Ascending aorta (tissue), 2 donors: ENCODE results near the gene FAAP100. TPM values are rescaled to one million over a fixed set of nuclear protein-coding genes. Genes with fewer than 3 reads are reported as not detected.
"Not testable (repeated sequence)": the region's sequence is repeated elsewhere in the genome, so short reads cannot be mapped to it uniquely, and the experiment has no call there.

ENCODE experiments used
- DNase-seq, 2 donors: peaks; one replicate each; pipeline ENCODE4 v3.0.0-alpha.2; 2019; ENCODE audit warnings: low spot score in 2 of 2
- H3K27ac ChIP-seq, 2 donors: fragments of 200-600 bp; sonication (generic); one replicate each; pipeline ENCODE4 v1.5.1; 2016 to 2017; ENCODE audit warnings: mild to moderate bottlenecking in 1 of 2
- H3K27me3 ChIP-seq: fragments of 200-600 bp; sonication (generic); one replicate; pipeline ENCODE4 v1.5.1; 2017
- H3K36me3 ChIP-seq, 2 donors: fragments of 200-600 bp; sonication (generic); one replicate each; pipeline ENCODE4 v1.5.1; 2016
- H3K4me1 ChIP-seq, 2 donors: fragments of 200-600 bp; sonication (generic); one replicate each; pipeline ENCODE4 v1.5.1; 2016 to 2017; ENCODE audit warnings: mild to moderate bottlenecking in 1 of 2
- H3K4me3 ChIP-seq, 2 donors: fragments of 200-600 bp; sonication (generic); one replicate each; pipeline ENCODE4 v1.5.1; 2016 to 2017; ENCODE audit warnings: mild to moderate bottlenecking in 1 of 2
- H3K9me3 ChIP-seq, 2 donors: fragments of 200-600 bp; sonication (generic); one replicate each; pipeline ENCODE4 v1.5.1; 2016
- CTCF ChIP-seq, 3 experiments: fragments of 200-600 bp in 2 of 3; fragments of 450-650 bp in 1 of 3; sonication (generic) in 2 of 3; IDR thresholded peaks; one replicate each; pipeline ENCODE4 v1.5.1; 2016 to 2019; ENCODE audit warnings: antibody characterized with exemption in 3 of 3, mild to moderate bottlenecking in 1 of 3, moderate library complexity in 1 of 3
- intact Hi-C: fragments of 100-400 bp; cut with DNase I; formaldehyde crosslinking; loops from one replicate; pipeline ENCODE4 v1.15.1; 2023
- total RNA-seq: library from RNA; depleted of rRNA; stranded (reverse); fragments of >200 nt; gene quantifications from one replicate; pipeline ENCODE4 v1.1.0, GENCODE V29; 2016

FAAP100 gene
- total RNA-seq, 1 donor from 2014 or later, result 75.6 TPM

- Histone ChIP-seq H3K27me3 (no peaks in the 10 kb centered on the region), H3K36me3 (peaks cover 2 to 28% of the 10 kb centered on the region in 2 donors), H3K9me3 (no peaks in the 10 kb centered on the region), H3K4me3 (no peak overlapping the region), H3K4me1 (no peaks in the 10 kb centered on the region), H3K27ac (no peak overlapping the region)
- no peak for DNase-seq
- no peak for TF ChIP-seq CTCF (IDR thresholded peaks at IDR 0.05)
- intact Hi-C loops, result no loop called here
Measured at GRCh38 chr17:81535480-81536298, 16.5 kb downstream of the FAAP100 start.

DNA sequence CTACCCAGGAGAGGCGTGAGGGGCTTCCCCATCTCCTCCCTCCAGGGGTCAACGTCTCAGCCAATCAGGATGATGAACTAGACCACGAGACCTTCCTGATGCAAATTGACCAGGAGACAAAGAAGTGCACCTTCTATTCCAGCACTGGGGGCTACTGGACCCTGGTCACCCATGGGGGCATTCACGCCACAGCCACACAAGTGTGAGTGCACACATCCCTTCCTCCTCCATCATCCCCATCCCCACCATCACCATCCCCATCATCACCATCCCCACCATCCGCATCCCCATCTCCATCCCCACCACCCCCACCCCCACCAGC, 17.2 kb downstream of the FAAP100 start:
- Histone ChIP-seq H3K36me3 (peaks cover 2 to 20% of the 10 kb centered on the region in 2 donors), H3K27ac (no peak overlapping the region), H3K4me3 (no peak overlapping the region), H3K9me3 (no peaks in the 10 kb centered on the region), H3K27me3 (no peaks in the 10 kb centered on the region), H3K4me1 (no peaks in the 10 kb centered on the region)
- TF ChIP-seq CTCF (IDR thresholded peaks at IDR 0.05), result no peak
- no peak for DNase-seq
- intact Hi-C loops, result no loop called here

DNA sequence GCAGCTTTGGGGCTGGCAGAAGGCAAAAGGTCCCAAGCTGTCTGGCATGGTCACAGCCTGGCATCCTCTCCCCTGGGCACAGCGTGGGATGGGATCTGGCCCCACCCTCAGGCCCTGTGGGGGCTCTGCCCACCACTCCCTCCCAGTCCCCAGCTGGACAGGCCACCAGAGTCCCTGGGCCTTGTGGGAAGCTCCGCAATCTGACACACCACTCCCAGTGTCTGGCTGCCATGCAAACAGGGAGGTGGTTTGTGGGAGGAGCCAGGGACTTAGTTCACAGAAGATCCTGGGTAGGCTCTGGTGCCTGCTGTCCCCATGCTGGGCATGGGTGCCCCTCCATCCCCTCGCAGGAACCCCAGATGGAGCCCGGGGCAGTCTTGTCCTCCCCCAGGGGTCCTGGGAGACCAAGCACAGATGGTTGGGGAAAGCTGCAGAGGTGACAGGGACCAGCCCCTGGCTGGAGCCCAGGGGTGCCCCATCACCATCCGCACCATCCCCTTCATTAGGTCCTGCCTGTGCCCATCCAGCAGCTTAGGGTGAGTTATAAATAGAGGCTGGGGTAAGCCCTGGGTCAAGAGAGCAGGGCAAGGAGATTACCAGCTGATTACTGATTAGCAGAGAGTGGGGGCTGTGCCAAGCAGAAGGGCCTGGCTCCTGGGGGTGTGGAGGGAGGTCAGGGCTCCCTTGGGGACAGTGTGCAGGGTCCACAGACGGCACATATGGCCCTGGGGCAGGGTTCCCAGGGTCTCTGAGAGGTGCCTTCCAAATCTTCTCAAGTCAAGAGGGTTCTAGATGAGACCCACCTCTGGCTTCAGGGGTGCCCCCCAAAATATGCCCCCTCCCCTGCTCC, 17.8 kb downstream of the FAAP100 start:
- intact Hi-C loops, result no loop called here
- Histone ChIP-seq H3K4me3 (no peak overlapping the region), H3K4me1 (no peaks in the 10 kb centered on the region), H3K9me3 (no peaks in the 10 kb centered on the region), H3K27ac (no peak overlapping the region), H3K27me3 (no peaks in the 10 kb centered on the region), H3K36me3 (peaks cover 2 to 17% of the 10 kb centered on the region in 2 donors)
- TF ChIP-seq CTCF (IDR thresholded peaks at IDR 0.05), result no peak
- DNase-seq, result no peak

- no peak overlapping the region for H3K27ac ChIP-seq
- H3K36me3 ChIP-seq, result peaks cover under 1 to 9% of the 10 kb centered on the region in 2 donors
- DNase-seq, result no peak
- H3K9me3 ChIP-seq, result no peaks in the 10 kb centered on the region
- H3K4me3 ChIP-seq, result no peak overlapping the region
- intact Hi-C loops, result no loop called here
- H3K27me3 ChIP-seq, result no peaks in the 10 kb centered on the region
- no peaks in the 10 kb centered on the region for H3K4me1 ChIP-seq
- TF ChIP-seq CTCF (IDR thresholded peaks at IDR 0.05), result no peak
Measured at GRCh38 chr17:81533339-81534141, 18.6 kb downstream of the FAAP100 start.

DNA sequence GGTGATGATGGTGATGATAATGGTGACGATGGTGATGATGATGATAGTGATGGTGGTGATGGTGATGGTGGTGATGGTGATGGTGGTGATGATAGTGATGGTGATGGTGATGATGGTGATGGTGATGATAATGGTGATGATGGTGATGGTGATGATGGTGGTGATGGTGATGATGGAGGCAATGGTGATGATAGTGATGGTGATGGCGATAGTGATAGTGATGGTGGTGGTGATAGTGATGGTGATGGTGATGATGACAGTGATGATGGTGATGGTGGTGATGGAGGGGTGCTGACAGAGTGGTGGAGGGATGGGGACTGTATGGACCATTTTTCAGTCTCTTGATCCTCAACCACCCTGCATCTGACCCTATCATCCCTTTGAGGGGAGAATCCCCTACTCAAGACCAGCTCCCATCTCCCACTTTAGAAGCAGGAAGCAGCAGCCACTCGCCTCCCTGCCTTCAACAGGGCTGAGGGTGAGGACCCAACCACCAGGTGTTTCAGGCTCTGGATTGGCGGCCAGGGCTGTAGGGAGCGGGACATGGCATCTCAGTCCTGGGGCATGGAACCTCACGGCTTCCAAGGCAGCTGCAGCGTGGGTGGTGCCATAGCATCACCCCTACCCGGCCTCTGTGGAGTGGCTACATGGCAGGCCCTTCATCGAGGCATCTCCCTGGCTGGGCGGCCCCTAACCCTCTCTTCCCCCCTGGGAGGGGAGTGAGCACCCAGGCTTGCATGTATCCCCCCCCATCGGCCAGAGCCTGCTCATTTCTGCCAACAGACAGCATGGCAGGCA, 19.5 kb downstream of the FAAP100 start:
- Histone ChIP-seq H3K36me3 (peaks cover 0 to under 1% of the 10 kb centered on the region in 2 donors), H3K27ac (no peak overlapping the region), H3K9me3 (no peaks in the 10 kb centered on the region), H3K4me1 (peaks cover 0 to 3% of the 10 kb centered on the region in 2 donors), H3K27me3 (no peaks in the 10 kb centered on the region), H3K4me3 (no peak overlapping the region)
- intact Hi-C loops, result no loop called here
- TF ChIP-seq CTCF (IDR thresholded peaks at IDR 0.05), result no peak
- DNase-seq, result no peak

GRCh38 chr17:81531998-81532404, 20.2 kb downstream of the FAAP100 start:
- H3K4me3 ChIP-seq, intact Hi-C loops: not testable (repeated sequence)

DNA sequence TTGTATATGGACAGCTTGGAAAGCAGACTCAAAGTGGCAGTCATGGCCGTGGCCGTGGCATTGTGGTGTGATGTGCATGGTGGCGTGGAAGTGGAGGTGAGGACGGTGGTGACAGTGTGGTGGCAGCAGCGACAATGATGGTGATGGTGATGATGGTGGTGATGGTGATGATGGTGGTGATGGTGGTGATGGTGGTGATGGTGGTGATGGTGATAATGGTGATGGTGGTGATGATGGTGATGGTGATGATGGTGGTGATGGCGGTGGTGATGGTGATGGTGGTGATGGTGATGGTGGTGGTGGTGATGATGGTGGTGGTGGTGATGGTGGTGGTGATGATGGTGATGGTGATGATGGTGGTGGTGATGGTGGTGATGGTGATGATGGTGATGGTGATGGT, 21.1 kb downstream of the FAAP100 start:
- H3K27me3 ChIP-seq, DNase-seq, intact Hi-C loops, H3K4me3 ChIP-seq, H3K27ac ChIP-seq, H3K4me1 ChIP-seq, H3K36me3 ChIP-seq, H3K9me3 ChIP-seq: not testable (repeated sequence)

More at GRCh38 chr17:81531998-81532404, 20.2 kb downstream of the FAAP100 start:
- H3K36me3 ChIP-seq, DNase-seq, H3K27ac ChIP-seq, H3K4me1 ChIP-seq, H3K27me3 ChIP-seq, H3K9me3 ChIP-seq: not testable (repeated sequence)
